ENCODE data around the gene ESCO1. TPM values are rescaled to one million over a fixed set of nuclear protein-coding genes. Genes with fewer than 3 reads are reported as not detected.

Gene ESCO1
- total and polyA plus RNA-seq, 2 of the 13 experiments (the other 11 are each of a cell fraction or from before 2014, with no cell fraction given): 6.3 to 19.4 TPM

DNA sequence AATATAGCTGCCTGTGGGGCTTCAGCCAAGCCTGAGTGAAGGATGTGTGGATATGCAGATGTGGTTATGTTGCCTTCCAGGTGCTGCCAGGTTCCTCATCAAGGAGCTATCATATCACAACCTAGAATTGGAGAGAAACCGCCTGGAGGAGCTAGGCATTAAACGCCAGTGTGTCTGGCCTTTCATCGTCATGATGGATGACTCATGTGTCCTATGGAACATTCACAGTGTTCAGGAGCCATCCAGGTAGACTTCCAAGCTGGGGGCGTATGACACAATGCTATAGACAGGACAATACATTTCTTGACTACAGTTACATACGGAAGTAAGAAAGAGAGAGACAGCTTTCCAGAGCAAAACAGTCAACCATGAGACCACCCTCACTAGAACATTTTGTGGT lies 86.8 kb downstream of the ESCO1 start:
- FAIRE-seq (no peak), DNase-seq (ENCODE audit: low spot score) (no peak), ATAC-seq (no peak)
- no peaks in the 10 kb centered on the region for H4K20me1 ChIP-seq (ENCODE audit: insufficient read depth, low read length)
- intact Hi-C loops (cut with micrococcal nuclease; ENCODE audit: unreplicated experiment) (no loop called here), in situ Hi-C loops (cut with HindIII; ENCODE audit: extremely low pct_ligation_motif_present, low pct_unique_long_range_greater_than_20kb) (no loop called here)
- no peaks in the 10 kb centered on the region for H3K4me1 ChIP-seq (ENCODE audit: insufficient read depth, low read length)
- no peak overlapping the region for H2AFZ ChIP-seq (ENCODE audit: low read length)
- H3K79me2 ChIP-seq (ENCODE audit: insufficient read depth, low read length): no peaks in the 10 kb centered on the region
- no peak overlapping the region for H3K9ac ChIP-seq (ENCODE audit: insufficient read depth, low read depth, low read length)
- TF ChIP-seq ZBTB1 (CRISPR knock-in tag; IDR thresholded peaks at IDR 0.05; ENCODE audit: borderline replicate concordance): no peak
- TF ChIP-seq NONO (IDR thresholded peaks at IDR 0.05): no peak
- no peak for TF ChIP-seq NONO (CRISPR knock-in tag; conservative IDR thresholded peaks at IDR 0.05)
- no peak for TF ChIP-seq KAT8 (CRISPR knock-in tag; IDR thresholded peaks at IDR 0.05)
- POLR2A ChIA-PET: no interaction called here
- 98% methylated on average over 5 of the region's 5 CpGs for WGBS (ENCODE audit: low lambda C conversion rate)
- no peaks in the 10 kb centered on the region for H3K9me3 ChIP-seq (ENCODE audit: low read length)
- H3K4me2 ChIP-seq (ENCODE audit: low read depth, low read length): no peak overlapping the region
- H3K27ac ChIP-seq (ENCODE audit: extremely low read length, insufficient read depth, low read length): no peak overlapping the region
- no TSS peak for BruUV-seq (replicated peaks)
- H3K4me3 ChIP-seq (replicated peaks in 1 of 3; ENCODE audit: insufficient read depth in 1 of 3, low read depth in 2 of 3, low read length in 3 of 3): no peak overlapping the region
- CTCF ChIA-PET (ENCODE audit: low intra/inter-chr PET ratio, low total read pairs): no interaction called here
- no peaks in the 10 kb centered on the region; a peak in 1 of 5 replicates for H3K36me3 ChIP-seq (replicated peaks in 1 of 2; ENCODE audit: control insufficient read depth in 1 of 2, insufficient read depth in 2 of 2, low read length in 2 of 2)
- no peaks in the 10 kb centered on the region for H3K27me3 ChIP-seq (ENCODE audit: control insufficient read depth in 1 of 2, insufficient read depth in 2 of 2, low read length in 2 of 2)

DNA sequence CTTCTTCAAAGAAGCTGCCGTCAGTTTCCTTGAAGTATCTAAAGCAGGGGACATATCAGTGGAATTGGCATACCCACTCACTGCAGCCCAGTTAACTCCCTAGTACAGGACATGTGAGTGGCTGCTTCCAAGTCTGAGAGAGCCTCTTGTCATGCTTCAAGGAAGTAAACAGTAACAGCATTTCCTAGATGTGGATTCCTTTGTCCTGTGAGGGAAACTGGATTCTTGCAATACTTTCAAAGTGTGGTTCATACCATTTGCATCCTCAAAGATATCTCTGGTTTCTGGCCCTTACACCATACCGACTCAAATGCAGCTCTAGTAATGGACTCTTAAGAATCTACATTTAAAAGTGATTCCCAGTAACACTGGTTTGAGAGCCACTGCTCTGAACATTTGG lies 87.2 kb downstream of the ESCO1 start:
- no peak overlapping the region for H3K4me3 ChIP-seq (replicated peaks in 1 of 3; ENCODE audit: insufficient read depth in 1 of 3, low read depth in 2 of 3, low read length in 3 of 3)
- no peaks in the 10 kb centered on the region; a peak in 1 of 5 replicates for H3K36me3 ChIP-seq (replicated peaks in 1 of 2; ENCODE audit: control insufficient read depth in 1 of 2, insufficient read depth in 2 of 2, low read length in 2 of 2)
- no peaks in the 10 kb centered on the region for H3K79me2 ChIP-seq (ENCODE audit: insufficient read depth, low read length)
- intact Hi-C loops (cut with micrococcal nuclease; ENCODE audit: unreplicated experiment): no loop called here
- in situ Hi-C loops (cut with HindIII; ENCODE audit: extremely low pct_ligation_motif_present, low pct_unique_long_range_greater_than_20kb): no loop called here
- no peak overlapping the region for H3K9ac ChIP-seq (ENCODE audit: insufficient read depth, low read depth, low read length)
- H3K4me1 ChIP-seq (ENCODE audit: insufficient read depth, low read length): no peaks in the 10 kb centered on the region
- no peak overlapping the region for H2AFZ ChIP-seq (ENCODE audit: low read length)
- no TSS peak for BruUV-seq (replicated peaks)
- ChIA-PET POLR2A (no interaction called here), CTCF (ENCODE audit: low intra/inter-chr PET ratio, low total read pairs) (no interaction called here)
- no peaks in the 10 kb centered on the region for H4K20me1 ChIP-seq (ENCODE audit: insufficient read depth, low read length)
- no peak overlapping the region for H3K27ac ChIP-seq (ENCODE audit: extremely low read length, insufficient read depth, low read length)
- DNase-seq (ENCODE audit: low spot score): no peak
- no peak for ATAC-seq
- 100% methylated on average over 2 of the region's 2 CpGs for WGBS (ENCODE audit: low lambda C conversion rate)
- H3K4me2 ChIP-seq (ENCODE audit: low read depth, low read length): no peak overlapping the region
- no peaks in the 10 kb centered on the region for H3K27me3 ChIP-seq (ENCODE audit: control insufficient read depth in 1 of 2, insufficient read depth in 2 of 2, low read length in 2 of 2)
- no peak for FAIRE-seq
- H3K9me3 ChIP-seq (ENCODE audit: low read length): no peaks in the 10 kb centered on the region
- TF ChIP-seq SMAD9 (CRISPR knock-in tag; IDR thresholded peaks at IDR 0.05): no peak
- TF ChIP-seq ATF7-NPFF (CRISPR knock-in tag; IDR thresholded peaks at IDR 0.05; ENCODE audit: low read depth): no peak
- TF ChIP-seq, protein P1, sequence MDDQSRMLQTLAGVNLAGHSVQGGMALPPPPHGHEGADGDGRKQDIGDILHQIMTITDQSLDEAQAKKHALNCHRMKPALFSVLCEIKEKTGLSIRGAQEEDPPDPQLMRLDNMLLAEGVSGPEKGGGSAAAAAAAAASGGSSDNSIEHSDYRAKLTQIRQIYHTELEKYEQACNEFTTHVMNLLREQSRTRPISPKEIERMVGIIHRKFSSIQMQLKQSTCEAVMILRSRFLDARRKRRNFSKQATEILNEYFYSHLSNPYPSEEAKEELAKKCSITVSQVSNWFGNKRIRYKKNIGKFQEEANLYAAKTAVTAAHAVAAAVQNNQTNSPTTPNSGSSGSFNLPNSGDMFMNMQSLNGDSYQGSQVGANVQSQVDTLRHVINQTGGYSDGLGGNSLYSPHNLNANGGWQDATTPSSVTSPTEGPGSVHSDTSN (CRISPR knock-in tag; IDR thresholded peaks at IDR 0.05; ENCODE audit: borderline replicate concordance): no peak
- TF ChIP-seq CAMTA2 (CRISPR knock-in tag; IDR thresholded peaks at IDR 0.05; ENCODE audit: borderline replicate concordance): no peak
- no peak for TF ChIP-seq NFIC (IDR thresholded peaks at IDR 0.05; ENCODE audit: low read length)
- no peak for TF ChIP-seq ZBTB26 (CRISPR knock-in tag; IDR thresholded peaks at IDR 0.05; ENCODE audit: borderline replicate concordance)
- TF ChIP-seq CBFB (CRISPR knock-in tag; IDR thresholded peaks at IDR 0.05): no peak
- no peak for TF ChIP-seq ZNF256 (CRISPR knock-in tag; conservative IDR thresholded peaks at IDR 0.05)
- TF ChIP-seq CREBL2 (CRISPR knock-in tag; IDR thresholded peaks at IDR 0.05; ENCODE audit: borderline replicate concordance): no peak
- TF ChIP-seq HNRNPH1 (optimal IDR thresholded peaks at IDR 0.05; ENCODE audit: low read depth, low read length): no peak
- TF ChIP-seq PHF21A (CRISPR knock-in tag; IDR thresholded peaks at IDR 0.05): no peak
- TF ChIP-seq, protein P2, sequence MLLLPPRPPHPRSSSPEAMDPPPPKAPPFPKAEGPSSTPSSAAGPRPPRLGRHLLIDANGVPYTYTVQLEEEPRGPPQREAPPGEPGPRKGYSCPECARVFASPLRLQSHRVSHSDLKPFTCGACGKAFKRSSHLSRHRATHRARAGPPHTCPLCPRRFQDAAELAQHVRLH (CRISPR knock-in tag; IDR thresholded peaks at IDR 0.05; ENCODE audit: borderline replicate concordance, low read depth): no peak
